K562 (cell line): ENCODE measurements around the gene ZNF384. TPM values are rescaled to one million over a fixed set of nuclear protein-coding genes. Genes with fewer than 3 reads are reported as not detected.

Experiments used
- CBX2 ChIP-seq: fragments of 200-600 bp; sonication (generic); IDR thresholded peaks from one replicate; pipeline ENCODE4 v1.6.1; 2012; ENCODE audit warnings: mild to moderate bottlenecking, low read length, inconsistent platforms; ENCODE audit not compliant: insufficient read depth, poor library complexity, severe bottlenecking
- ESRRB ChIP-seq: fragments of 250-450 bp; sonication (Bioruptor Pico); IDR thresholded peaks from 2 replicates; pipeline ENCODE4 v1.5.0; 2020; ENCODE audit warnings: mild to moderate bottlenecking, moderate library complexity, borderline replicate concordance
- HNRNPLL ChIP-seq: fragments of 200-400 bp; formaldehyde crosslinking; IDR thresholded peaks from 2 replicates; pipeline ENCODE4 v1.6.1; 2017; ENCODE audit warnings: low read length, low read depth, mild to moderate bottlenecking; ENCODE audit not compliant: poor library complexity, severe bottlenecking
- JUNB ChIP-seq: fragments of 450-650 bp; formaldehyde crosslinking; conservative IDR thresholded peaks from 2 replicates; pipeline ENCODE4 v1.4.0; 2020; ENCODE audit warnings: mild to moderate bottlenecking
- MAFF ChIP-seq: IDR thresholded peaks from 2 replicates; pipeline ENCODE4 v1.6.1; 2012; ENCODE audit warnings: low read length, improper control_type of control experiment
- MLX ChIP-seq, 2 experiments: fragments of 450-650 bp in 1 of 2; sonication (generic) in 1 of 2; formaldehyde crosslinking; conservative IDR thresholded peaks; 2 replicates each; pipeline versions ENCODE4 v1.4.0 to v1.8.1; 2020 to 2022; ENCODE audit warnings: mild to moderate bottlenecking in 1 of 2, missing genetic modification reagents in 1 of 2
- NR4A1 ChIP-seq, 2 experiments: fragments of 250-450 bp in 1 of 2; fragments of 450-650 bp in 1 of 2; sonication (Bioruptor Pico) in 1 of 2; IDR thresholded peaks; 2 replicates each; pipeline versions ENCODE4 v1.4.0 to v1.6.1; 2016 to 2020; ENCODE audit warnings: mild to moderate bottlenecking in 2 of 2, missing compliant biosample characterization in 1 of 2, missing genetic modification characterization in 1 of 2, moderate library complexity in 1 of 2
- THRAP3 ChIP-seq: fragments of 450-650 bp; IDR thresholded peaks from 2 replicates; pipeline ENCODE4 v1.6.1; 2016; ENCODE audit warnings: mild to moderate bottlenecking, inconsistent platforms, borderline replicate concordance
- ZBTB33 ChIP-seq: sonication (generic); formaldehyde crosslinking; IDR thresholded peaks from 2 replicates; pipeline ENCODE4 v1.8.1; 2023; ENCODE audit warnings: mild to moderate bottlenecking, missing genetic modification reagents
- ZNF217 ChIP-seq: sonication (generic); formaldehyde crosslinking; IDR thresholded peaks from 2 replicates; pipeline ENCODE4 v1.8.0; 2022; ENCODE audit warnings: mild to moderate bottlenecking, missing genetic modification reagents
- ZNF282 ChIP-seq: sonication (generic); formaldehyde crosslinking; IDR thresholded peaks from 2 replicates; pipeline ENCODE4 v1.8.1; 2023; ENCODE audit warnings: missing genetic modification reagents
- ZNF324 ChIP-seq: fragments of 250-450 bp; sonication (Bioruptor Pico); IDR thresholded peaks from 2 replicates; pipeline ENCODE4 v1.4.0; 2020; ENCODE audit warnings: mild to moderate bottlenecking
- ZNF407 ChIP-seq: fragments of 450-650 bp; IDR thresholded peaks from 2 replicates; pipeline ENCODE4 v1.6.1; 2016; ENCODE audit warnings: low read depth
- ZNF740 ChIP-seq, 3 experiments: fragments of 200-800 bp in 1 of 3; sonication (Bioruptor generic) in 1 of 3; sonication (generic) in 1 of 3; formaldehyde crosslinking in 1 of 3; IDR thresholded peaks; 2 replicates each; pipeline versions ENCODE4 v1.6.1 to v1.8.0; 2016 to 2022; ENCODE audit warnings: mild to moderate bottlenecking in 2 of 3, missing compliant biosample characterization in 2 of 3, missing genetic modification characterization in 2 of 3, missing genetic modification reagents in 1 of 3
- polyA plus RNA-seq, 8 experiments: library from polyadenylated mRNA; depleted of rRNA in 4 of 8; stranded (reverse) in 5 of 8; unstranded in 3 of 8; fragments of >200 nt; fragmentation: Nextera tagmentation in 2 of 8; fragmentation: Illumina TruSeq in 1 of 8; extraction: Ambion mirVana in 2 of 8; extraction: Trizol in 1 of 8; gene quantifications; 2 replicates each; pipeline versions ENCODE4 v1.2.1 to v1.2.3, GENCODE V29; 2011 to 2014; ENCODE audit warnings: inconsistent platforms in 1 of 8, missing spikeins in 1 of 8
- total RNA-seq, 7 experiments: library from RNA; depleted of rRNA in 6 of 7; stranded (reverse); fragments of >200 nt in 6 of 7; fragmentation: Illumina TruSeq in 2 of 7; extraction: Trizol in 2 of 7; gene quantifications; 2 replicates each; pipeline versions ENCODE4 v1.2.1 to v1.2.3, GENCODE V29; 2011 to 2021; ENCODE audit warnings: low replicate concordance in 1 of 7

ZNF384 gene
- total and polyA plus RNA-seq, 9 of the 15 experiments (the other 6 are each of a cell fraction or from before 2014, with no cell fraction given) = 0.36 to 64.8 (median 21.3) TPM

GRCh38 chr12:6662906-6663742 is 26.1 kb downstream of the ZNF384 start, which contains the start of gene ING4 (continued):
- no peak for TF ChIP-seq MLX (CRISPR knock-in tag; conservative IDR thresholded peaks at IDR 0.05)
- TF ChIP-seq ZNF217 (CRISPR knock-in tag) = no peak
- TF ChIP-seq MAFF = no peak
- no peak for TF ChIP-seq THRAP3
- no peak for TF ChIP-seq ZNF740 (CRISPR knock-in tag; IDR thresholded peaks at IDR 0.05)
- no peak for TF ChIP-seq ZNF740 (tag; IDR thresholded peaks at IDR 0.05)
- TF ChIP-seq CBX2 = no peak
- TF ChIP-seq ZNF407 = no peak
- TF ChIP-seq ZNF324 (CRISPR knock-in tag) = no peak
- TF ChIP-seq ZBTB33 = no peak
- peak; percentile 86 for TF ChIP-seq JUNB (CRISPR knock-in tag)
- TF ChIP-seq NR4A1 (CRISPR knock-in tag; IDR thresholded peaks at IDR 0.05) = no peak
- TF ChIP-seq NR4A1 (tag; IDR thresholded peaks at IDR 0.05) = no peak
- no peak for TF ChIP-seq ESRRB (CRISPR knock-in tag)
- TF ChIP-seq HNRNPLL = no peak
- TF ChIP-seq ZNF282 (CRISPR knock-in tag) = no peak
